ENCODE data around the gene USP53. TPM values are rescaled to one million over a fixed set of nuclear protein-coding genes. Genes with fewer than 3 reads are reported as not detected.
"Not testable (repeated sequence)": the region's sequence is repeated elsewhere in the genome, so short reads cannot be mapped to it uniquely, and the experiment has no call there.

Gene USP53
- 75.4 TPM for total RNA-seq

DNA sequence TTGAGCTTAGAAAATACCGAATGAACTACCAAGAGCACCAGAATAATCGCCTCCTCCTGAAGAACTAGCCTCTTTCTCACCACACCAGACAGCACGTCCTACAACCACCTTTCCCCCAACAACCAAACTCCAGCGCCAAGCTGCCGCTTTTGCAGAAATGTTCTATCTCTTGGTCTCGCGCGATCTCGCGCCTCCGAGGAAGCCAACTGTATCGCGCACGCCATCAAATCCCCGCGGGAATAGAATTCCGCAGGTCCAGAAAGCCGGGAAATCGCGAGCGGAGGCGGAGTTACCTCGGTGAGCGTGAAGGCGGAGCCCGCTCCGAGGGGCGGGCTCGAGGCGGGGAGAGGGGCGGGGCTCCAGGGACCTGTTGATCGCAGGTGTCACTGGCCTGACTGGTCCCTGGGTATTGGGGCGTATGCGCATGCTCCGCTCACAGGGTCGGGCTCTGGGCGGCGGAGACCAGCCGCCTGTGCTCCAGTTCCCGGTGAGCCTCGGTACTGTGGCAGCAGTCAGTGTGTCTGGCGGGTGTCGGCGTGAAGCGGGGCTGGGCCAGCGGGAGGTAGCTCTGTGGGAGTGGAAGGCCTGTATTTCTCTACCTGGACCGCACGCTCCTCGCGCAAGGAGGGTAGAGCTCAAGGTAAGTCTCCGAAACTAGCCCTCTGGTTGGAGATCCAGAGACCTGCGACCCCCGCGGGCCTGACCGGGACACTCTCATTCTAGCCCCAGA is at the start of gene USP53:
USP53 (plus strand) TSS at position 480 of the 730 bp plus-strand sequence. CDS start 27,047 bp downstream, outside the sequence.
- H3K4me1 ChIP-seq, result peaks cover 0 to 4% of the 10 kb centered on the region in 2 donors
- no peaks in the 10 kb centered on the region for H3K9me3 ChIP-seq
- peak within 1 kb of the TSS; percentile 98 for H3K27ac ChIP-seq
- H3K36me3 ChIP-seq, result peaks cover 2 to 6% of the 10 kb centered on the region in 2 donors
- peak within 1 kb of the TSS; percentile 84 to 91 for H3K4me3 ChIP-seq
- DNase-seq (ENCODE audit: low spot score in 2 of 2), result peak; percentile 94 to 99
- intact Hi-C loops (cut with DNase I), result loop anchor here (1.0 to 10.0 kb wide), 7 partner anchors 24 to 448 kb away; partner anchors contain the start of gene MYOZ2
- TF ChIP-seq, protein P1, sequence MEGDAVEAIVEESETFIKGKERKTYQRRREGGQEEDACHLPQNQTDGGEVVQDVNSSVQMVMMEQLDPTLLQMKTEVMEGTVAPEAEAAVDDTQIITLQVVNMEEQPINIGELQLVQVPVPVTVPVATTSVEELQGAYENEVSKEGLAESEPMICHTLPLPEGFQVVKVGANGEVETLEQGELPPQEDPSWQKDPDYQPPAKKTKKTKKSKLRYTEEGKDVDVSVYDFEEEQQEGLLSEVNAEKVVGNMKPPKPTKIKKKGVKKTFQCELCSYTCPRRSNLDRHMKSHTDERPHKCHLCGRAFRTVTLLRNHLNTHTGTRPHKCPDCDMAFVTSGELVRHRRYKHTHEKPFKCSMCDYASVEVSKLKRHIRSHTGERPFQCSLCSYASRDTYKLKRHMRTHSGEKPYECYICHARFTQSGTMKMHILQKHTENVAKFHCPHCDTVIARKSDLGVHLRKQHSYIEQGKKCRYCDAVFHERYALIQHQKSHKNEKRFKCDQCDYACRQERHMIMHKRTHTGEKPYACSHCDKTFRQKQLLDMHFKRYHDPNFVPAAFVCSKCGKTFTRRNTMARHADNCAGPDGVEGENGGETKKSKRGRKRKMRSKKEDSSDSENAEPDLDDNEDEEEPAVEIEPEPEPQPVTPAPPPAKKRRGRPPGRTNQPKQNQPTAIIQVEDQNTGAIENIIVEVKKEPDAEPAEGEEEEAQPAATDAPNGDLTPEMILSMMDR (IDR thresholded peaks at IDR 0.05), result peak in 1 of 3 experiments; percentile 8
- no peaks in the 10 kb centered on the region for H3K27me3 ChIP-seq

DNA sequence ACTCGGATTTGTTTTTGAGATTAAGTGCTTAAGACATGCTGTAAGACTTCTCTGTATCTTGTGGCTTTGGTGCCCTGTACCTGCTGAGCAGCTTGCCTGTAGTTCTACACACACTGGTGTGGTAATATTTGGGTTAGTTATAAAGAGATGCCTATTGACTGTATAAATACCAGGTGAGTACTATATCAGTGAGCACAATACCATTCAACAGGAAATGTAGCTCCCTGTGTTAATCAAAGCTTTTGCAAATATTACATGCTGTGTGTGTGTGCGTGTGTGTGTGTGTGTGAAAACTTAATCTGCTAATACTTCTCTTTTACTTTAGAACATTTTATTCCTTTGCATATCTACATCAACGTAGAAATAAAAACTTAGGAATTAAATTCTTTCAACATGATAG is 46.7 kb upstream of the USP53 start:
- no peaks in the 10 kb centered on the region for H3K9me3 ChIP-seq
- no peaks in the 10 kb centered on the region for H3K36me3 ChIP-seq
- no peaks in the 10 kb centered on the region for H3K27me3 ChIP-seq
- H3K4me1 ChIP-seq, result no peaks in the 10 kb centered on the region
- H3K4me3 ChIP-seq, result no peak overlapping the region
- intact Hi-C loops (cut with DNase I), result no loop called here
- H3K27ac ChIP-seq, result no peak overlapping the region
- no peak for DNase-seq (ENCODE audit: low spot score in 2 of 2)
- TF ChIP-seq, protein P1 (IDR thresholded peaks at IDR 0.05), result no peak

DNA sequence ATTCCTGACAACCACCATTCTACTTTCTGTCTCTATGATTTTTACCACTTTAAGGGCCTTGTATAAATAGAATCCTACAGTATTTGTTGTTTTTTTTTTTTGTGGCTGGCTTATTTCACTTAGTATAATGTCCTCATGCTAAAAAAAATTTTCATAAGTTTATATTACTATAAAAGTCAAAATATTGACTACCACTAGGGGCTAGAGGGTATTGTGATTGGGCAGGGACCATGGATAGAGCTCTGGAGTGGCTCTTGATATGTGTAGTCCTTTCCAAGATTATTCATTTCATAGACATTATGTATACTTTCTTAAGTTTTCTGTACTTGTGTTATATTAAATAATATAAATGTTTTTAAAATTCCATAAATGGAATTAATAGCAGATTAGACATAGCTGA is 42.3 kb upstream of the USP53 start:
- no peak overlapping the region for H3K27ac ChIP-seq
- no peak for DNase-seq (ENCODE audit: low spot score in 2 of 2)
- H3K36me3 ChIP-seq, result no peaks in the 10 kb centered on the region
- no peaks in the 10 kb centered on the region for H3K27me3 ChIP-seq
- no peak overlapping the region for H3K4me3 ChIP-seq
- intact Hi-C loops (cut with DNase I), result no loop called here
- TF ChIP-seq, protein P1 (IDR thresholded peaks at IDR 0.05), result no peak
- H3K9me3 ChIP-seq, result no peaks in the 10 kb centered on the region
- H3K4me1 ChIP-seq, result no peaks in the 10 kb centered on the region

DNA sequence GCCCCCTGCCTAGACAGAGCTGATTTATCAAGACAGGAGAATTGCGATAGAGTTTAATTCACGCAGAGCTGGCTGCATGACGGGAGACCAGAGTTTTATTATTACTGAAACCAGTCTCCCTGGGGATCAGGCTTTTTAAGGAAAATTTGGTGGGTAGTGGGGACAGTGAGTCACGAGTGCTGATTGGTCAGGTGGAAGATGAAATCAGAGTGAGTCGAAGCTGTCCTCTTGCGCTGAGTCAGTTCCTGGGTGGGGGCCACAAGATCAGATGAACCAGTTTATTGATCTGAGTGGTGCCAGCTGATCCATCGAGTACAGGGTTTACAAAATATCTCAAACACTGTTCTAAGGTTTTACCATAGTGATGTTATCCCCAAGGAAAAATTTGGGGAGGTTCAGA is 40.3 kb upstream of the USP53 start:
- H3K9me3 ChIP-seq, result no peaks in the 10 kb centered on the region

DNA sequence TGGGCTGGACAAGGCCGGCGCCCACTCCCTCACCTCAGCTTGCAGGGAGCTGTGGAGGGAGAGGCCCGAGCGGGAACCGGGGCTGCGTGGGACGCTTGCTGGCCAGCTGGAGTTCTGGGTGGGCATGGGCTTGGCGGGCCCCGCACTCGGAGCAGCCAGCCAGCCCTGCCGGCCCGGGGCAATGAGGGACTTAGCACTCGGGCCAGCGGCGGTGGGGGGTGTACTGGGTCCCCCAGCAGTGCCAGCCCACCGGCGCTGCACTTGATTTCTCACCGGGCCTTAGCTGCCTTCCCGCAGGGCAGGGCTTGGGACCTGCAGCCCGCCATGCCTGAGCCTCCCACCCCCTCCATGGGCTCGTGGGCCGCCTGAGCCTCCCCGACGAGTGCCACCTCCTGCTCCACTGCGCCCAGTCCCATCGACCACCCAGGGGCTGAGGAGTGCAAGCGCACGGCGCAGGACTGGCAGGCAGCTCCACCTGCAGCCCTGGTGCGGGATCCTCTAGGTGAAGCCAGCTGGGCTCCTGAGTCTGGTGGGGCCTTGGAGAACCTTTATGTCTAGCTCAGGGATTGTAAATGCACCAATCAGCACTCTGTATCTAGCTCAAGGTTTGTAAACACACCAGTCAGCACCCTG is 38.7 kb upstream of the USP53 start:
- DNase-seq (ENCODE audit: low spot score in 2 of 2); H3K4me1 ChIP-seq; H3K36me3 ChIP-seq; H3K4me3 ChIP-seq; H3K27me3 ChIP-seq; H3K27ac ChIP-seq; H3K9me3 ChIP-seq; intact Hi-C loops (cut with DNase I): not testable (repeated sequence)

More for the DNA sequence above, 40.3 kb upstream of the USP53 start:
- no peak for DNase-seq (ENCODE audit: low spot score in 2 of 2)
- no peak overlapping the region for H3K27ac ChIP-seq
- no peaks in the 10 kb centered on the region for H3K36me3 ChIP-seq
- H3K4me3 ChIP-seq, result no peak overlapping the region
- no peaks in the 10 kb centered on the region for H3K27me3 ChIP-seq
- no peaks in the 10 kb centered on the region for H3K4me1 ChIP-seq
- intact Hi-C loops (cut with DNase I), result no loop called here
- TF ChIP-seq, protein P1 (IDR thresholded peaks at IDR 0.05), result no peak

DNA sequence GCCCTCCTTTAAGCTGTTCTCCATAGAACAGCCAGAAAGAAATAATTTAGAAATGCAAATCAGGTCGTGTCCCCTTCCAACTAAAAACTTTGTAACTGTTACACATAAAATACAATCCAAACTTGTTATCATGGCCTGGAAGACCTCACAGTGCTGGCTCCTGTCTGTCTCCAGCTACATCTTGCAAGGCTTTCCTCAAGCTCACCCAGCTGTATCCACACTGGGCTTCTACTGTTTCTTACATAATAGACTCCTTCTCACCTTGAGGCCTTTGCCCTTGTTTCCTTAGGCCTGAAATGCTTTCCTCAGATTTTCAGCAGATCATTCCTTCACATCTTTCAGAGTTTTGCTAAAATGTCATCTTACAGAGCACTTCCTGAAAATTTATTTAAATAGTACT is 33.5 kb upstream of the USP53 start:
- intact Hi-C loops (cut with DNase I), result no loop called here
- TF ChIP-seq, protein P1 (IDR thresholded peaks at IDR 0.05), result no peak

More for the DNA sequence above, 33.5 kb upstream of the USP53 start:
- no peaks in the 10 kb centered on the region for H3K27me3 ChIP-seq
- H3K4me3 ChIP-seq, result no peak overlapping the region
- no peaks in the 10 kb centered on the region for H3K4me1 ChIP-seq
- H3K9me3 ChIP-seq, result no peaks in the 10 kb centered on the region
- no peak for DNase-seq (ENCODE audit: low spot score in 2 of 2)
- no peak overlapping the region for H3K27ac ChIP-seq
- H3K36me3 ChIP-seq, result no peaks in the 10 kb centered on the region
